Esophagus squamous epithelium (tissue), 5 donors: ENCODE measurements around the gene ITPR2. TPM values are rescaled to one million over a fixed set of nuclear protein-coding genes. Genes with fewer than 3 reads are reported as not detected.
A peak's percentile ranks its signal among the peaks of the same experiment; 100 is the strongest.

ENCODE experiments used
- DNase-seq: peaks from one replicate; lab custom pipeline; 2025; lab: John Stamatoyannopoulos, UW
- H3K27ac ChIP-seq, 4 donors: fragments of 200-600 bp; sonication (generic); one replicate each; pipeline ENCODE4 v1.5.1; 2016 to 2019; ENCODE audit warnings: mild to moderate bottlenecking in 1 of 4
- H3K27me3 ChIP-seq, 4 donors: fragments of 200-600 bp; sonication (generic); 1 replicate in 3 of 4; 2 replicates in 1 of 4; pipeline versions ENCODE4 v1.5.1 to v1.6.0; 2017 to 2021; ENCODE audit warnings: antibody characterized with exemption in 1 of 4
- H3K36me3 ChIP-seq, 3 donors: fragments of 200-600 bp; sonication (generic); one replicate each; pipeline ENCODE4 v1.5.1; 2016 to 2019
- H3K4me1 ChIP-seq, 3 donors: fragments of 200-600 bp; sonication (generic); one replicate each; pipeline ENCODE4 v1.5.1; 2017 to 2019
- H3K4me3 ChIP-seq, 4 donors: fragments of 200-600 bp; sonication (generic); 1 replicate in 3 of 4; 2 replicates in 1 of 4; pipeline ENCODE4 v1.5.1; 2016 to 2019; ENCODE audit warnings: mild to moderate bottlenecking in 2 of 4, moderate library complexity in 1 of 4
- H3K9me3 ChIP-seq, 3 donors: fragments of 200-600 bp; sonication (generic); one replicate each; pipeline ENCODE4 v1.5.1; 2016 to 2019
- CTCF ChIP-seq, 6 experiments: fragments of 450-650 bp in 4 of 6; fragments of 200-600 bp in 2 of 6; sonication (generic) in 2 of 6; IDR thresholded peaks; one replicate each; pipeline ENCODE4 v1.5.1; 2016 to 2019; ENCODE audit warnings: antibody characterized with exemption in 6 of 6, mild to moderate bottlenecking in 4 of 6, moderate library complexity in 4 of 6
- POLR2A ChIP-seq, 4 donors: fragments of 450-650 bp; IDR thresholded peaks; one replicate each; pipeline ENCODE4 v1.6.1; 2017; ENCODE audit warnings: antibody characterized with exemption in 4 of 4, mild to moderate bottlenecking in 4 of 4, moderate library complexity in 3 of 4
- WGBS, 2 donors: methylation state at CpG; one replicate each; pipeline ENCODE4 v1.1.5; 2018; 5-methylcytosine and 5-hydroxymethylcytosine counted together
- intact Hi-C: fragments of 100-400 bp; cut with DNase I; formaldehyde crosslinking; loops from one replicate; pipeline ENCODE4 v1.15.0; 2022
- total RNA-seq, 4 donors: library from RNA; depleted of rRNA; stranded (reverse); fragments of >200 nt; gene quantifications; one replicate each; pipeline ENCODE4 v1.1.0, GENCODE V29; 2016
- donor health status: DM: yes; HTN: yes; CAD: no.

Gene ITPR2
- total RNA-seq, 4 donors from 2014 or later = 30.7 to 49.3 (median 37.6) TPM

GRCh38 chr12:26800347-26800746 lies 32.6 kb downstream of the ITPR2 start:
- no peaks in the 10 kb centered on the region for H3K9me3 ChIP-seq
- no peak for TF ChIP-seq CTCF (IDR thresholded peaks at IDR 0.05)
- TF ChIP-seq POLR2A (IDR thresholded peaks at IDR 0.05) = no peak
- no peak overlapping the region for H3K27ac ChIP-seq
- no peaks in the 10 kb centered on the region for H3K27me3 ChIP-seq
- H3K4me3 ChIP-seq = no peak overlapping the region
- DNase-seq = no peak
- peaks cover 0 to 48% (median 13%) of the 10 kb centered on the region in 3 donors for H3K4me1 ChIP-seq
- intact Hi-C loops = no loop called here
- H3K36me3 ChIP-seq = no peaks in the 10 kb centered on the region

- no peak for TF ChIP-seq POLR2A (IDR thresholded peaks at IDR 0.05)
- no peak for TF ChIP-seq CTCF (IDR thresholded peaks at IDR 0.05)
- intact Hi-C loops = no loop called here
- no peaks in the 10 kb centered on the region for H3K36me3 ChIP-seq
- H3K4me3 ChIP-seq = no peak overlapping the region
- no peaks in the 10 kb centered on the region for H3K27me3 ChIP-seq
- H3K27ac ChIP-seq = no peak overlapping the region
- no peak for DNase-seq
- no peaks in the 10 kb centered on the region for H3K9me3 ChIP-seq
- H3K4me1 ChIP-seq = peaks cover 0 to 48% (median 13%) of the 10 kb centered on the region in 3 donors
Observed at GRCh38 chr12:26799741-26800140, 33.3 kb downstream of the ITPR2 start.

GRCh38 chr12:26798640-26799039 lies 34.4 kb downstream of the ITPR2 start:
- no peak for DNase-seq
- Histone ChIP-seq H3K27ac (no peak overlapping the region), H3K27me3 (no peaks in the 10 kb centered on the region), H3K36me3 (no peaks in the 10 kb centered on the region), H3K4me3 (no peak overlapping the region), H3K9me3 (no peaks in the 10 kb centered on the region), H3K4me1 (peaks cover 0 to 38% (median 6%) of the 10 kb centered on the region in 3 donors)
- TF ChIP-seq POLR2A (IDR thresholded peaks at IDR 0.05) = no peak
- TF ChIP-seq CTCF (IDR thresholded peaks at IDR 0.05) = no peak
- intact Hi-C loops = no loop called here

GRCh38 chr12:26798023-26798422 lies 35.0 kb downstream of the ITPR2 start:
- TF ChIP-seq CTCF (IDR thresholded peaks at IDR 0.05) (no peak), POLR2A (IDR thresholded peaks at IDR 0.05) (no peak)
- H3K36me3 ChIP-seq = no peaks in the 10 kb centered on the region
- no peaks in the 10 kb centered on the region for H3K9me3 ChIP-seq
- 24 to 25% methylated on average over 6 of the region's 6 CpGs for WGBS, 2 donors
- no peaks in the 10 kb centered on the region for H3K27me3 ChIP-seq
- intact Hi-C loops = no loop called here
- no peak overlapping the region for H3K4me3 ChIP-seq
- no peak for DNase-seq
- peak overlapping the region in 3 of 4 donors; percentile 17 to 20 (median 17) for H3K27ac ChIP-seq
- peaks cover 0 to 32% (median 5%) of the 10 kb centered on the region in 3 donors for H3K4me1 ChIP-seq

- Histone ChIP-seq H3K36me3 (no peaks in the 10 kb centered on the region), H3K9me3 (no peaks in the 10 kb centered on the region), H3K27ac (no peak overlapping the region), H3K4me3 (no peak overlapping the region), H3K4me1 (peaks cover 0 to 41% (median 5%) of the 10 kb centered on the region in 3 donors), H3K27me3 (no peaks in the 10 kb centered on the region)
- intact Hi-C loops = no loop called here
- no peak for DNase-seq
- WGBS, 2 donors = 89 to 100% methylated on average over 2 to 3 of the region's 3 CpGs
- TF ChIP-seq CTCF (IDR thresholded peaks at IDR 0.05) (no peak), POLR2A (IDR thresholded peaks at IDR 0.05) (no peak)
Observed at GRCh38 chr12:26795910-26796309, 37.1 kb downstream of the ITPR2 start.
